Activated CD4-positive, alpha-beta memory T cell treated with anti-CD3 and anti-CD28 coated beads for 36 hours (primary cell): ENCODE measurements around the gene CSK. TPM values are rescaled to one million over a fixed set of nuclear protein-coding genes. Genes with fewer than 3 reads are reported as not detected.
A peak's percentile ranks its signal among the peaks of the same experiment; 100 is the strongest.
"Not testable (repeated sequence)": the region's sequence is repeated elsewhere in the genome, so short reads cannot be mapped to it uniquely, and the experiment has no call there.

Source experiments
- CTCF ChIA-PET: fragments of 350-600 bp; sonication (Branson Sonifier 250); formaldehyde crosslinking; loops from one replicate; lab custom pipeline; 2021; ENCODE audit warnings: antibody characterized with exemption, inconsistent platforms; lab: Charles Lee
- POLR2A ChIA-PET: fragments of 350-600 bp; sonication (Branson Sonifier 250); formaldehyde crosslinking; loops from one replicate; lab custom pipeline; 2021; ENCODE audit warnings: antibody characterized with exemption; lab: Charles Lee
- DNase-seq: peaks from one replicate; pipeline ENCODE4 v3.0.0-alpha.2; 2020
- H3K27ac Mint-ChIP-seq: one replicate; pipeline ENCODE4 v1.8.0; 2021; ENCODE audit warnings: mixed read lengths
- H3K27me3 Mint-ChIP-seq: one replicate; pipeline ENCODE4 v1.8.0; 2021; ENCODE audit warnings: mixed read lengths
- H3K36me3 Mint-ChIP-seq: one replicate; pipeline ENCODE4 v1.8.0; 2021; ENCODE audit warnings: mixed read lengths
- H3K4me1 Mint-ChIP-seq: one replicate; pipeline ENCODE4 v1.8.0; 2021; ENCODE audit warnings: low read depth, mixed read lengths
- H3K4me3 Mint-ChIP-seq: one replicate; pipeline ENCODE4 v1.8.0; 2021; ENCODE audit warnings: mild to moderate bottlenecking, mixed read lengths
- H3K9me3 Mint-ChIP-seq: one replicate; pipeline ENCODE4 v1.8.0; 2021; ENCODE audit warnings: mixed read lengths
- intact Hi-C: fragments of 100-400 bp; cut with micrococcal nuclease; formaldehyde crosslinking; loops from one replicate; pipeline ENCODE4 v1.15.1; 2023
- total RNA-seq, 2 experiments: library from RNA; stranded (reverse); gene quantifications; one replicate each; pipeline ENCODE4 v1.2.3, GENCODE V29; 2021

CSK gene
- total RNA-seq, 2 experiments from 2014 or later, result 260 to 262 TPM

GRCh38 chr15:74783072-74783807 lies 1.4 kb downstream of the CSK start:
- Mint-ChIP-seq H3K9me3 (no peaks in the 10 kb centered on the region), H3K4me1 (peaks cover 48% of the 10 kb centered on the region), H3K36me3 (peaks cover 41% of the 10 kb centered on the region), H3K4me3 (peak overlapping the region; percentile 90), H3K27ac (peak overlapping the region; percentile 99), H3K27me3 (no peaks in the 10 kb centered on the region)
- DNase-seq, result peak; percentile 58
- POLR2A ChIA-PET, result interaction anchor here (0.6 to 2.9 kb wide), 11 partner anchors 9 to 168 kb away, joined by 3 to 15 read pairs (median 4); partner anchors contain the start of genes FAM219B and ULK3
- intact Hi-C loops, result loop anchor here (2.0 to 10.0 kb wide), 5 partner anchors 59 to 788 kb away; partner anchors contain the start of genes COX5A, PML, STOML1 and UBL7
- CTCF ChIA-PET, result interaction anchor here (1.1 to 22.0 kb wide), 6 partner anchors 12 to 167 kb away, joined by 3 to 1220 read pairs (median 10); partner anchors contain the start of genes CLK3 and FAM219B

GRCh38 chr15:74783808-74784175 lies 1.9 kb downstream of the CSK start:
- ChIA-PET CTCF (interaction anchor here (1.1 to 22.0 kb wide), 6 partner anchors 12 to 167 kb away, joined by 3 to 1220 read pairs (median 10); partner anchors contain the start of genes CLK3 and FAM219B), POLR2A (interaction anchor here (0.7 to 2.9 kb wide), 11 partner anchors 10 to 173 kb away, joined by 3 to 15 read pairs (median 4); partner anchors contain the start of genes FAM219B, RPP25 and ULK3)
- Mint-ChIP-seq H3K27me3 (no peaks in the 10 kb centered on the region), H3K27ac (peak overlapping the region; percentile 99), H3K9me3 (no peaks in the 10 kb centered on the region), H3K4me1 (peaks cover 48% of the 10 kb centered on the region), H3K4me3 (peak overlapping the region; percentile 90), H3K36me3 (peaks cover 45% of the 10 kb centered on the region)
- intact Hi-C loops, result loop anchor here (2.0 to 10.0 kb wide), 5 partner anchors 59 to 789 kb away; partner anchors contain the start of genes COX5A, PML, STOML1 and UBL7
- DNase-seq, result no peak

GRCh38 chr15:74784426-74785193 lies 2.7 kb downstream of the CSK start:
- intact Hi-C loops, result loop anchor here (5.0 to 10.0 kb wide), 9 partner anchors 58 to 790 kb away; partner anchors contain the start of genes ARID3B, C15orf39, COX5A and MPI
- POLR2A ChIA-PET, result interaction anchor here (0.6 to 2.9 kb wide), 13 partner anchors 9 to 172 kb away, joined by 3 to 15 read pairs (median 4); partner anchors contain the start of genes FAM219B, RPP25 and ULK3
- DNase-seq, result peak; percentile 39
- H3K4me3 Mint-ChIP-seq, result peak overlapping the region; percentile 90
- H3K4me1 Mint-ChIP-seq, result peaks cover 46% of the 10 kb centered on the region
- H3K9me3 Mint-ChIP-seq, result no peaks in the 10 kb centered on the region
- no peaks in the 10 kb centered on the region for H3K27me3 Mint-ChIP-seq
- H3K27ac Mint-ChIP-seq, result peak overlapping the region; percentile 99
- CTCF ChIA-PET, result interaction anchor here (0.7 to 22.0 kb wide), 6 partner anchors 9 to 153 kb away, joined by 3 to 1220 read pairs (median 7); partner anchors contain the start of gene FAM219B
- H3K36me3 Mint-ChIP-seq, result peaks cover 52% of the 10 kb centered on the region

- DNase-seq, result peak; percentile 76
- Mint-ChIP-seq H3K4me3 (peak overlapping the region; percentile 90), H3K9me3 (no peaks in the 10 kb centered on the region), H3K27me3 (no peaks in the 10 kb centered on the region), H3K4me1 (peaks cover 45% of the 10 kb centered on the region), H3K27ac (peak overlapping the region; percentile 99), H3K36me3 (peaks cover 57% of the 10 kb centered on the region)
- intact Hi-C loops, result loop anchor here (2.0 to 10.0 kb wide), 8 partner anchors 15 to 791 kb away; partner anchors contain the start of genes ARID3B, C15orf39, MPI and PML
- CTCF ChIA-PET, result interaction anchor here (0.7 to 22.0 kb wide), 7 partner anchors 8 to 154 kb away, joined by 3 to 1220 read pairs (median 10); partner anchors contain the start of genes CSK and CYP1A1
- POLR2A ChIA-PET, result interaction anchor here (0.6 to 9.4 kb wide), 8 partner anchors 6 to 57 kb away, joined by 3 to 116 read pairs (median 4); partner anchors contain the start of gene CSK
These were observed 3.5 kb downstream of the CSK start for GRCh38 chr15:74785194-74786032.

GRCh38 chr15:74786081-74786480 lies 4.2 kb downstream of the CSK start:
- H3K9me3 Mint-ChIP-seq, DNase-seq, H3K27me3 Mint-ChIP-seq: not testable (repeated sequence)
- peak overlapping the region; percentile 99 for H3K27ac Mint-ChIP-seq
- intact Hi-C loops, result loop anchor here (2.0 to 10.0 kb wide), 8 partner anchors 15 to 791 kb away; partner anchors contain the start of genes ARID3B, C15orf39, MPI and PML
- peak overlapping the region; percentile 90 for H3K4me3 Mint-ChIP-seq
- H3K36me3 Mint-ChIP-seq, result peaks cover 58% of the 10 kb centered on the region
- ChIA-PET CTCF (interaction anchor here (1.1 to 22.0 kb wide), 3 partner anchors 8 to 61 kb away, joined by 3 to 1220 read pairs (median 1220); partner anchors contain the start of genes CSK and CYP1A1), POLR2A (interaction anchor here (1.1 to 9.4 kb wide), 4 partner anchors 7 to 43 kb away, joined by 3 to 116 read pairs (median 12); partner anchors contain the start of gene CSK)
- H3K4me1 Mint-ChIP-seq, result peaks cover 44% of the 10 kb centered on the region

- ChIA-PET POLR2A (interaction anchor here (1.0 to 9.4 kb wide), 8 partner anchors 7 to 82 kb away, joined by 3 to 116 read pairs (median 10); partner anchors contain the start of gene CSK), CTCF (interaction anchor here (1.0 to 22.0 kb wide), 17 partner anchors 9 to 241 kb away, joined by 3 to 1220 read pairs (median 5); partner anchors contain the start of genes CSK, CYP1A1, FAM219B and RPP25)
- H3K4me3 Mint-ChIP-seq, result peak overlapping the region; percentile 90
- peak; percentile 42 for DNase-seq
- intact Hi-C loops, result loop anchor here (1.0 to 10.0 kb wide), 9 partner anchors 10 to 792 kb away; partner anchors contain the start of genes ARID3B, C15orf39, MPI and PML
- H3K4me1 Mint-ChIP-seq, result peaks cover 45% of the 10 kb centered on the region
- peaks cover 64% of the 10 kb centered on the region for H3K36me3 Mint-ChIP-seq
- H3K27ac Mint-ChIP-seq, result peak overlapping the region; percentile 99
- no peaks in the 10 kb centered on the region for H3K27me3 Mint-ChIP-seq
- H3K9me3 Mint-ChIP-seq, result no peaks in the 10 kb centered on the region
These were observed 4.8 kb downstream of the CSK start for GRCh38 chr15:74786551-74787165.

GRCh38 chr15:74787251-74788041 lies 5.6 kb downstream of the CSK start:
- Mint-ChIP-seq H3K36me3 (peaks cover 69% of the 10 kb centered on the region), H3K27me3 (no peaks in the 10 kb centered on the region), H3K4me1 (peaks cover 53% of the 10 kb centered on the region), H3K4me3 (peak overlapping the region; percentile 90), H3K9me3 (no peaks in the 10 kb centered on the region), H3K27ac (peak overlapping the region; percentile 99)
- ChIA-PET CTCF (interaction anchor here (0.5 to 22.0 kb wide), 27 partner anchors 8 to 242 kb away, joined by 3 to 1220 read pairs (median 4); partner anchors contain the start of genes COX5A, CSK, FAM219B and MPI), POLR2A (interaction anchor here (0.7 to 9.4 kb wide), 12 partner anchors 8 to 151 kb away, joined by 3 to 116 read pairs (median 7); partner anchors contain the start of genes COX5A, CSK, FAM219B and ULK3)
- DNase-seq, result peak; percentile 97
- intact Hi-C loops, result loop anchor here (1.0 to 10.0 kb wide), 9 partner anchors 9 to 793 kb away; partner anchors contain the start of genes ARID3B, C15orf39, MPI and PML

GRCh38 chr15:74788042-74788682 lies 6.3 kb downstream of the CSK start:
- no peak for DNase-seq
- CTCF ChIA-PET, result interaction anchor here (0.5 to 22.0 kb wide), 25 partner anchors 8 to 243 kb away, joined by 3 to 1220 read pairs (median 4); partner anchors contain the start of genes COX5A, CSK, FAM219B and MPI
- H3K4me1 Mint-ChIP-seq, result peaks cover 60% of the 10 kb centered on the region
- peak overlapping the region; percentile 99 for H3K27ac Mint-ChIP-seq
- no peaks in the 10 kb centered on the region for H3K27me3 Mint-ChIP-seq
- POLR2A ChIA-PET, result interaction anchor here (0.6 to 9.4 kb wide), 13 partner anchors 9 to 150 kb away, joined by 3 to 116 read pairs (median 5); partner anchors contain the start of genes COX5A, CSK, FAM219B and ULK3
- no peaks in the 10 kb centered on the region for H3K9me3 Mint-ChIP-seq
- intact Hi-C loops, result loop anchor here (5.0 to 10.0 kb wide), 7 partner anchors 104 to 793 kb away; partner anchors contain the start of genes ARID3B, C15orf39, MPI and PML
- peak overlapping the region; percentile 90 for H3K4me3 Mint-ChIP-seq
- H3K36me3 Mint-ChIP-seq, result peaks cover 63% of the 10 kb centered on the region
